WTC11 (cell line): ENCODE data around the gene ALDH5A1.

Source experiments
- CBFB ChIP-seq: sonication (generic); formaldehyde crosslinking; IDR thresholded peaks from 2 replicates; pipeline ENCODE4 v1.8.1; 2022; ENCODE audit warnings: mild to moderate bottlenecking, low read depth, missing genetic modification reagents
- CREB1 ChIP-seq: sonication (generic); formaldehyde crosslinking; IDR thresholded peaks from 2 replicates; pipeline ENCODE4 v1.8.0; 2023; ENCODE audit warnings: mild to moderate bottlenecking, missing genetic modification reagents
- CREM ChIP-seq: sonication (generic); formaldehyde crosslinking; IDR thresholded peaks from 2 replicates; pipeline ENCODE4 v1.8.1; 2022; ENCODE audit warnings: mild to moderate bottlenecking, missing genetic modification reagents, moderate library complexity
- MAX ChIP-seq: sonication (generic); formaldehyde crosslinking; IDR thresholded peaks from 2 replicates; pipeline ENCODE4 v1.8.0; 2022; ENCODE audit warnings: mild to moderate bottlenecking, missing genetic modification reagents
- ZNF423 ChIP-seq: fragments of 250-450 bp; sonication (Bioruptor Pico); IDR thresholded peaks from 2 replicates; pipeline ENCODE4 v2.1.2; 2022; ENCODE audit warnings: mild to moderate bottlenecking, moderate library complexity
- TF ChIP-seq, protein P1 (sequence below): fragments of 200-600 bp; IDR thresholded peaks from 2 replicates; pipeline ENCODE4 v1.8.0; 2022; ENCODE audit warnings: antibody characterized with exemption
- TF ChIP-seq, protein P2 (sequence below): sonication (generic); formaldehyde crosslinking; IDR thresholded peaks from 2 replicates; pipeline ENCODE4 v1.8.1; 2023; ENCODE audit warnings: mild to moderate bottlenecking, missing genetic modification reagents, moderate library complexity

DNA sequence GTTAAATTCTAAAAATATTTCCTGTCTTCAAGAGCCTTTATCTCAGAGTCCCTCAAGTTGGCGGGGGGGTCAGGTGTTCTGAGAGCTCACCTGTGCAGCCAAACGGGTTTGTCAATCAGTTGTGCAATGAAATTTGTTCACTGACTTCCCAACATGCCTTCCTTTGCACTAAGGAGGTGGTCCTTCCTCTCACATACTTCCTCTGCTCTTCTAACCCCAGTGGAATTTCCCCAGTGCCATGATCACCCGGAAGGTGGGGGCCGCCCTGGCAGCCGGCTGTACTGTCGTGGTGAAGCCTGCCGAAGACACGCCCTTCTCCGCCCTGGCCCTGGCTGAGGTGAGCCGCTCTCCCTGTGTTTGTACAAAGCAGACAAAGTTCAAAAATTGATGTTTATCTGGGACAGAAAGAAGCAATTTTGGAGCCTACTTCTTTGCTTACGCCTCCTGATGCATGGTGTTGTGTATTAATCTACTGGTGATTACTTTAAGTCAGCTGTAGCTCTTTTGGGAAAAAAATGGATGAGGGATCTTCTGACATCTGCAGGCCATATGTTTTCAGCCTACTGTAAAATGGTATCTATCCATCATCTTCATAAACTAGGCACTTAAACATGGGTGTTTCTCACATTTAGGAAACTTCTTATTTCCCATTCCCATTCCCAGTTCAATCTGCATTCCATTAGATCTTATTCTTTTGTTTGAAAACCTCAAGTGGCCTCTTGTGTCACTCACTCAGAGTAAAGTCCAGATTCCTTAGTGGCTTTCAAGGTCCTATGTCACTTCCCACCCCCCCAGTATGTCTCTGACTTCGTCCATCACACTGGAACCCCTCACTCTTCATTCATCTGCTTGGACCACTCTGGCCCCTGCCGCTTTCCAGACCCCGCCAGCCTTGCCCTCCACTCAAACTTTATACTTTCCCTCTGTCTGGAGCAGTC, 10.1 kb downstream of the ALDH5A1 start:
- TF ChIP-seq, protein P1, sequence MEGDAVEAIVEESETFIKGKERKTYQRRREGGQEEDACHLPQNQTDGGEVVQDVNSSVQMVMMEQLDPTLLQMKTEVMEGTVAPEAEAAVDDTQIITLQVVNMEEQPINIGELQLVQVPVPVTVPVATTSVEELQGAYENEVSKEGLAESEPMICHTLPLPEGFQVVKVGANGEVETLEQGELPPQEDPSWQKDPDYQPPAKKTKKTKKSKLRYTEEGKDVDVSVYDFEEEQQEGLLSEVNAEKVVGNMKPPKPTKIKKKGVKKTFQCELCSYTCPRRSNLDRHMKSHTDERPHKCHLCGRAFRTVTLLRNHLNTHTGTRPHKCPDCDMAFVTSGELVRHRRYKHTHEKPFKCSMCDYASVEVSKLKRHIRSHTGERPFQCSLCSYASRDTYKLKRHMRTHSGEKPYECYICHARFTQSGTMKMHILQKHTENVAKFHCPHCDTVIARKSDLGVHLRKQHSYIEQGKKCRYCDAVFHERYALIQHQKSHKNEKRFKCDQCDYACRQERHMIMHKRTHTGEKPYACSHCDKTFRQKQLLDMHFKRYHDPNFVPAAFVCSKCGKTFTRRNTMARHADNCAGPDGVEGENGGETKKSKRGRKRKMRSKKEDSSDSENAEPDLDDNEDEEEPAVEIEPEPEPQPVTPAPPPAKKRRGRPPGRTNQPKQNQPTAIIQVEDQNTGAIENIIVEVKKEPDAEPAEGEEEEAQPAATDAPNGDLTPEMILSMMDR = no peak
- TF ChIP-seq CREM = no peak
- no peak for TF ChIP-seq ZNF423 (CRISPR knock-in tag)
- no peak for TF ChIP-seq CREB1 (CRISPR knock-in tag)
- no peak for TF ChIP-seq MAX (CRISPR knock-in tag)
- TF ChIP-seq CBFB (CRISPR knock-in tag) = no peak
- TF ChIP-seq, protein P2, sequence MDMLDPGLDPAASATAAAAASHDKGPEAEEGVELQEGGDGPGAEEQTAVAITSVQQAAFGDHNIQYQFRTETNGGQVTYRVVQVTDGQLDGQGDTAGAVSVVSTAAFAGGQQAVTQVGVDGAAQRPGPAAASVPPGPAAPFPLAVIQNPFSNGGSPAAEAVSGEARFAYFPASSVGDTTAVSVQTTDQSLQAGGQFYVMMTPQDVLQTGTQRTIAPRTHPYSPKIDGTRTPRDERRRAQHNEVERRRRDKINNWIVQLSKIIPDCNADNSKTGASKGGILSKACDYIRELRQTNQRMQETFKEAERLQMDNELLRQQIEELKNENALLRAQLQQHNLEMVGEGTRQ = no peak
